Kidney (tissue), 14 donors: ENCODE measurements around the gene SPINT2. TPM values are rescaled to one million over a fixed set of nuclear protein-coding genes. Genes with fewer than 3 reads are reported as not detected.

Source experiments
- DNase-seq, 5 donors: peaks; one replicate each; pipeline ENCODE4 v3.0.0-alpha.2; 2013 to 2020
- FAIRE-seq: peaks from 2 replicates; lab custom pipeline; 2012; peaks lifted over from hg19 to GRCh38; lab: Jason Lieb, UNC
- H3K27ac ChIP-seq, 2 donors: one replicate each; pipeline ENCODE4 v1.7.0; 2013; ENCODE audit warnings: low read depth in 2 of 2, low read length in 2 of 2, inconsistent platforms in 1 of 2
- H3K27me3 ChIP-seq: one replicate; pipeline ENCODE4 v1.7.1; 2013; ENCODE audit warnings: low read length, inconsistent platforms; ENCODE audit not compliant: control insufficient read depth, insufficient read depth
- H3K36me3 ChIP-seq, 3 donors: one replicate each; pipeline versions ENCODE4 v1.7.0 to v1.7.1; 2013; ENCODE audit warnings: low read length in 3 of 3, control low read depth in 1 of 3, inconsistent platforms in 1 of 3; ENCODE audit not compliant: insufficient read depth in 3 of 3, control insufficient read depth in 2 of 3
- H3K4me1 ChIP-seq, 3 donors: one replicate each; pipeline versions ENCODE4 v1.7.0 to v1.7.1; 2013; ENCODE audit warnings: low read length in 3 of 3, inconsistent platforms in 1 of 3, low read depth in 1 of 3; ENCODE audit not compliant: control insufficient read depth in 2 of 3, insufficient read depth in 2 of 3
- H3K4me3 ChIP-seq, 3 donors: one replicate each; pipeline versions ENCODE4 v1.7.0 to v1.8.1; 2013; ENCODE audit warnings: low read length in 3 of 3, control low read depth in 1 of 3, inconsistent platforms in 1 of 3
- H3K9ac ChIP-seq, 3 donors: one replicate each; pipeline versions ENCODE4 v1.7.0 to v1.7.1; 2013; ENCODE audit warnings: low read length in 3 of 3, control low read depth in 1 of 3, inconsistent platforms in 1 of 3
- H3K9me3 ChIP-seq, 3 donors: one replicate each; pipeline versions ENCODE4 v1.7.0 to v1.7.1; 2013; ENCODE audit warnings: low read length in 3 of 3, control low read depth in 1 of 3, inconsistent platforms in 1 of 3; ENCODE audit not compliant: control insufficient read depth in 2 of 3, insufficient read depth in 1 of 3
- CTCF ChIP-seq: IDR thresholded peaks from 3 replicates; pipeline ENCODE4 v1.5.1; 2012; ENCODE audit warnings: mild to moderate bottlenecking, moderate library complexity, borderline replicate concordance; ENCODE audit not compliant: insufficient read depth; ENCODE audit errors: extremely low read depth
- intact Hi-C: fragments of 100-400 bp; cut with DNase I; formaldehyde crosslinking; loops from one replicate; pipeline ENCODE4 v1.11.1; 2022
- polyA plus RNA-seq: library from polyadenylated mRNA; stranded (reverse); fragments of 350-450 nt; fragmentation: Illumina TruSeq; extraction: RNeasy Lipid Tissue Mini Kit (QIAGEN cat#74804); gene quantifications from one replicate; pipeline ENCODE4 v1.2.3, GENCODE V29; 2014; ENCODE audit warnings: low read depth, low replicate concordance; ENCODE audit not compliant: insufficient read depth
- total RNA-seq: library from RNA; stranded (reverse); fragmentation: NEBNext Ultra II Directional; extraction: Animal tissue kit (Norgen Biotek cat#: 25700); gene quantifications from one replicate; pipeline ENCODE4 v1.2.1, GENCODE V29; 2021
- donor health status: control.
- donor health status: control.
- donor health status: control.
- donor health status: control.
- donor health status: control.
- donor health status: DM: yes; HTN: yes; CAD: no.
- donor health status: Normal renal cell carcinoma (clear cell type).

Gene SPINT2
- total and polyA plus RNA-seq, 2 donors from 2014 or later: 381 to 425 TPM

- Histone ChIP-seq H3K9ac (peak overlapping the region in 1 of 3 donors; percentile 46), H3K4me1 (peaks cover 0 to 16% (median 5%) of the 10 kb centered on the region in 3 donors), H3K9me3 (no peaks in the 10 kb centered on the region), H3K27me3 (peaks cover 2% of the 10 kb centered on the region), H3K27ac (peak overlapping the region; percentile 22 to 36), H3K36me3 (no peaks in the 10 kb centered on the region), H3K4me3 (peak overlapping the region in 1 of 3 donors; percentile 62)
- no peak for DNase-seq
- no peak for FAIRE-seq
- no peak for TF ChIP-seq CTCF
- intact Hi-C loops: no loop called here
Measured at GRCh38 chr19:38320969-38321339, 56.6 kb downstream of the SPINT2 start.

GRCh38 chr19:38321646-38322196, 57.3 kb downstream of the SPINT2 start:
- Histone ChIP-seq H3K9ac (peak overlapping the region in 1 of 3 donors; percentile 34), H3K27ac (peak overlapping the region in 1 of 2 donors; percentile 36), H3K27me3 (peaks cover 2% of the 10 kb centered on the region), H3K36me3 (no peaks in the 10 kb centered on the region), H3K4me1 (peaks cover 0 to 13% (median 0%) of the 10 kb centered on the region in 3 donors), H3K4me3 (peak overlapping the region in 1 of 3 donors; percentile 62), H3K9me3 (no peaks in the 10 kb centered on the region)
- no peak for FAIRE-seq
- DNase-seq: peak in 1 of 5 donors; percentile 26
- TF ChIP-seq CTCF: no peak
- intact Hi-C loops: no loop called here

GRCh38 chr19:38323291-38323690, 58.9 kb downstream of the SPINT2 start:
- Histone ChIP-seq H3K27me3 (peaks cover 2% of the 10 kb centered on the region), H3K4me3 (no peak overlapping the region), H3K9me3 (no peaks in the 10 kb centered on the region), H3K9ac (no peak overlapping the region), H3K36me3 (no peaks in the 10 kb centered on the region), H3K27ac (no peak overlapping the region), H3K4me1 (peaks cover 0 to 13% (median 0%) of the 10 kb centered on the region in 3 donors)
- FAIRE-seq: no peak
- no peak for DNase-seq
- intact Hi-C loops: no loop called here
- no peak for TF ChIP-seq CTCF
